Measurements from ENCODE around the gene TDRD7. TPM values are rescaled to one million over a fixed set of nuclear protein-coding genes. Genes with fewer than 3 reads are reported as not detected.
A peak's percentile ranks its signal among the peaks of the same experiment; 100 is the strongest.
"Not testable (repeated sequence)": the region's sequence is repeated elsewhere in the genome, so short reads cannot be mapped to it uniquely, and the experiment has no call there.

TDRD7 gene
- total and polyA plus RNA-seq, 9 of the 15 experiments (the other 6 are each of a cell fraction or from before 2014, with no cell fraction given): 2.2 to 7.7 (median 5.2) TPM

- peak in 1 of 2 experiments; percentile 96 for TF ChIP-seq AFF1 (IDR thresholded peaks at IDR 0.05; ENCODE audit: low read depth in 1 of 2, partially characterized antibody in 2 of 2)
- FAIRE-seq; H3K27me3 ChIP-seq (ENCODE audit: control insufficient read depth in 2 of 2, insufficient read depth in 2 of 2, low read length in 2 of 2); H3K27ac ChIP-seq (ENCODE audit: extremely low read depth, low read depth, low read length); H3K4me3 ChIP-seq; CTCF ChIA-PET (ENCODE audit: low intra/inter-chr PET ratio); intact Hi-C loops (cut with micrococcal nuclease); H3K9me3 ChIP-seq (replicated peaks; ENCODE audit: control insufficient read depth, insufficient read depth, low read depth, low read length); H3K4me2 ChIP-seq (ENCODE audit: insufficient read depth, low read length); BruUV-seq (replicated peaks); H3K9ac ChIP-seq (ENCODE audit: insufficient read depth in 1 of 2, low read depth in 2 of 2, low read length in 2 of 2); H2AFZ ChIP-seq (ENCODE audit: low read depth, low read length); H3K79me2 ChIP-seq (ENCODE audit: control insufficient read depth, insufficient read depth, low read length); H3K9me1 ChIP-seq (ENCODE audit: control insufficient read depth, insufficient read depth, low read length); H4K20me1 ChIP-seq (replicated peaks; ENCODE audit: control insufficient read depth, insufficient read depth, low read length); H3K4me1 ChIP-seq (replicated peaks in 1 of 2; ENCODE audit: control insufficient read depth in 2 of 2, insufficient read depth in 2 of 2, low read length in 2 of 2); ATAC-seq; H3K36me3 ChIP-seq (ENCODE audit: control insufficient read depth, insufficient read depth, low read length); POLR2A ChIA-PET; in situ Hi-C loops (cut with MboI); DNase-seq (ENCODE audit: extremely low read depth in 1 of 4, low spot score in 3 of 4): not testable (repeated sequence)
Observed at GRCh38 chr9:97456841-97457240, 44.9 kb downstream of the TDRD7 start.

GRCh38 chr9:97459326-97459725 is 47.4 kb downstream of the TDRD7 start:
- no peaks in the 10 kb centered on the region for H3K79me2 ChIP-seq (ENCODE audit: control insufficient read depth, insufficient read depth, low read length)
- CTCF ChIA-PET (ENCODE audit: low intra/inter-chr PET ratio): no interaction called here
- DNase-seq (ENCODE audit: extremely low read depth in 1 of 4, low spot score in 3 of 4) (no peak), FAIRE-seq (no peak), ATAC-seq (no peak)
- no peak overlapping the region for H3K4me2 ChIP-seq (ENCODE audit: insufficient read depth, low read length)
- BruUV-seq (replicated peaks): no TSS peak
- no peaks in the 10 kb centered on the region for H3K27me3 ChIP-seq (ENCODE audit: control insufficient read depth in 2 of 2, insufficient read depth in 2 of 2, low read length in 2 of 2)
- in situ Hi-C loops (cut with MboI): no loop called here
- no peaks in the 10 kb centered on the region for H3K4me1 ChIP-seq (replicated peaks in 1 of 2; ENCODE audit: control insufficient read depth in 2 of 2, insufficient read depth in 2 of 2, low read length in 2 of 2)
- no peak overlapping the region for H3K4me3 ChIP-seq
- H3K9me3 ChIP-seq (replicated peaks; ENCODE audit: control insufficient read depth, insufficient read depth, low read depth, low read length): no peaks in the 10 kb centered on the region
- intact Hi-C loops (cut with micrococcal nuclease): no loop called here
- no peak overlapping the region for H3K9ac ChIP-seq (ENCODE audit: insufficient read depth in 1 of 2, low read depth in 2 of 2, low read length in 2 of 2)
- H2AFZ ChIP-seq (ENCODE audit: low read depth, low read length): no peak overlapping the region
- no peaks in the 10 kb centered on the region for H3K9me1 ChIP-seq (ENCODE audit: control insufficient read depth, insufficient read depth, low read length)
- no peak overlapping the region for H3K27ac ChIP-seq (ENCODE audit: extremely low read depth, low read depth, low read length)
- no peaks in the 10 kb centered on the region for H3K36me3 ChIP-seq (ENCODE audit: control insufficient read depth, insufficient read depth, low read length)
- POLR2A ChIA-PET: interaction anchor here (1.0 to 1.2 kb wide), 2 partner anchors 136 to 157 kb away, joined by 3 read pairs; no protein-coding TSS in a partner anchor
- no peaks in the 10 kb centered on the region for H4K20me1 ChIP-seq (replicated peaks; ENCODE audit: control insufficient read depth, insufficient read depth, low read length)
- TF ChIP-seq MEIS2 (IDR thresholded peaks at IDR 0.05; ENCODE audit: partially characterized antibody) (no peak), ETS1 (conservative IDR thresholded peaks at IDR 0.05; ENCODE audit: control insufficient read depth, low read depth, low read length) (no peak), RFX1 (IDR thresholded peaks at IDR 0.05) (no peak), MYNN (IDR thresholded peaks at IDR 0.05) (no peak), MYNN (CRISPR knock-in tag; IDR thresholded peaks at IDR 0.05) (no peak), POLR3A (IDR thresholded peaks at IDR 0.05; ENCODE audit: borderline replicate concordance, extremely low read depth, insufficient read depth, insufficient read length) (no peak), ZNF551 (CRISPR knock-in tag; IDR thresholded peaks at IDR 0.05) (no peak), RBM14 (IDR thresholded peaks at IDR 0.05; ENCODE audit: borderline replicate concordance, insufficient read depth, low read depth, low read length) (no peak)

Data from K562 (cell line).